ENCODE data around the gene OBSL1. TPM values are rescaled to one million over a fixed set of nuclear protein-coding genes. Genes with fewer than 3 reads are reported as not detected.

The OBSL1 gene
- total and polyA plus RNA-seq, 2 experiments from 2014 or later: 13.8 to 68.7 TPM

GRCh38 chr2:219540784-219541504, 30.4 kb downstream of the OBSL1 start:
- Histone ChIP-seq H2AFZ (no peak overlapping the region), H3K4me2 (ENCODE audit: unreplicated experiment) (no peak overlapping the region), H4K20me1 (ENCODE audit: insufficient read depth) (no peaks in the 10 kb centered on the region), H3K4me1 (ENCODE audit: insufficient read depth) (no peaks in the 10 kb centered on the region), H3K36me3 (ENCODE audit: low read depth) (peaks cover 11% of the 10 kb centered on the region; the same call in 1 of the 2 replicates), H3K79me2 (ENCODE audit: insufficient read depth) (peaks cover 35% of the 10 kb centered on the region), H3K27me3 (replicated peaks; ENCODE audit: insufficient read depth) (no peaks in the 10 kb centered on the region), H3K9me3 (ENCODE audit: low read depth) (no peaks in the 10 kb centered on the region), H3F3A (ENCODE audit: insufficient read depth) (peaks cover 9% of the 10 kb centered on the region), H3K9ac (no peak overlapping the region), H3K9me2 (ENCODE audit: insufficient read depth) (no peaks in the 10 kb centered on the region), H3K4me3 (no peak overlapping the region), H3K27ac (no peak overlapping the region)
- no peak for DNase-seq
- in situ Hi-C loops (cut with MboI): no loop called here
- TF ChIP-seq EZH2phosphoT487 (IDR thresholded peaks at IDR 0.05; ENCODE audit: insufficient read depth, low read depth) (no peak), EZH2 (IDR thresholded peaks at IDR 0.05; ENCODE audit: insufficient read depth, poor library complexity, severe bottlenecking) (no peak)
- WGBS, 2 experiments (ENCODE audit: low coverage in 1 of 2, low lambda C conversion rate in 2 of 2, missing lambda C conversion rate in 2 of 2): 93% methylated on average over 12 of the region's 12 CpGs

- Histone ChIP-seq H3K4me3 (no peak overlapping the region), H3K4me2 (ENCODE audit: unreplicated experiment) (no peak overlapping the region), H2AFZ (no peak overlapping the region), H3K4me1 (ENCODE audit: insufficient read depth) (no peaks in the 10 kb centered on the region), H3K27me3 (replicated peaks; ENCODE audit: insufficient read depth) (no peaks in the 10 kb centered on the region), H3K9ac (no peak overlapping the region), H3K79me2 (ENCODE audit: insufficient read depth) (peaks cover 35% of the 10 kb centered on the region), H3F3A (ENCODE audit: insufficient read depth) (peaks cover 9% of the 10 kb centered on the region), H3K27ac (no peak overlapping the region), H3K9me2 (ENCODE audit: insufficient read depth) (no peaks in the 10 kb centered on the region), H3K9me3 (ENCODE audit: low read depth) (no peaks in the 10 kb centered on the region), H4K20me1 (ENCODE audit: insufficient read depth) (no peaks in the 10 kb centered on the region), H3K36me3 (ENCODE audit: low read depth) (peaks cover 11% of the 10 kb centered on the region; the same call in 1 of the 2 replicates)
- WGBS, 2 experiments (ENCODE audit: low coverage in 1 of 2, low lambda C conversion rate in 2 of 2, missing lambda C conversion rate in 2 of 2): 94% methylated on average over 35 to 46 of the region's 46 CpGs
- in situ Hi-C loops (cut with MboI): no loop called here
- no peak for DNase-seq
- TF ChIP-seq EZH2 (IDR thresholded peaks at IDR 0.05; ENCODE audit: insufficient read depth, poor library complexity, severe bottlenecking) (no peak), EZH2phosphoT487 (IDR thresholded peaks at IDR 0.05; ENCODE audit: insufficient read depth, low read depth) (no peak)
Observed at GRCh38 chr2:219539926-219540678, 31.2 kb downstream of the OBSL1 start.

GRCh38 chr2:219538956-219539788, 32.2 kb downstream of the OBSL1 start:
- no peak overlapping the region for H3K4me2 ChIP-seq (ENCODE audit: unreplicated experiment)
- no peaks in the 10 kb centered on the region for H3K4me1 ChIP-seq (ENCODE audit: insufficient read depth)
- WGBS, 2 experiments (ENCODE audit: low coverage in 1 of 2, low lambda C conversion rate in 2 of 2, missing lambda C conversion rate in 2 of 2): 86 to 89% methylated on average over 31 to 32 of the region's 32 CpGs
- H3K27me3 ChIP-seq (replicated peaks; ENCODE audit: insufficient read depth): no peaks in the 10 kb centered on the region
- in situ Hi-C loops (cut with MboI): no loop called here
- no peaks in the 10 kb centered on the region for H4K20me1 ChIP-seq (ENCODE audit: insufficient read depth)
- DNase-seq: no peak
- peaks cover 9% of the 10 kb centered on the region for H3F3A ChIP-seq (ENCODE audit: insufficient read depth)
- H3K36me3 ChIP-seq (ENCODE audit: low read depth): peaks cover 11% of the 10 kb centered on the region; the same call in 1 of the 2 replicates
- no peaks in the 10 kb centered on the region for H3K9me3 ChIP-seq (ENCODE audit: low read depth)
- H3K79me2 ChIP-seq (ENCODE audit: insufficient read depth): peaks cover 35% of the 10 kb centered on the region
- H3K27ac ChIP-seq: no peak overlapping the region
- TF ChIP-seq EZH2phosphoT487 (IDR thresholded peaks at IDR 0.05; ENCODE audit: insufficient read depth, low read depth): no peak
- TF ChIP-seq EZH2 (IDR thresholded peaks at IDR 0.05; ENCODE audit: insufficient read depth, poor library complexity, severe bottlenecking): no peak
- H3K9ac ChIP-seq: no peak overlapping the region
- no peaks in the 10 kb centered on the region for H3K9me2 ChIP-seq (ENCODE audit: insufficient read depth)
- H2AFZ ChIP-seq: no peak overlapping the region
- no peak overlapping the region for H3K4me3 ChIP-seq

DNA sequence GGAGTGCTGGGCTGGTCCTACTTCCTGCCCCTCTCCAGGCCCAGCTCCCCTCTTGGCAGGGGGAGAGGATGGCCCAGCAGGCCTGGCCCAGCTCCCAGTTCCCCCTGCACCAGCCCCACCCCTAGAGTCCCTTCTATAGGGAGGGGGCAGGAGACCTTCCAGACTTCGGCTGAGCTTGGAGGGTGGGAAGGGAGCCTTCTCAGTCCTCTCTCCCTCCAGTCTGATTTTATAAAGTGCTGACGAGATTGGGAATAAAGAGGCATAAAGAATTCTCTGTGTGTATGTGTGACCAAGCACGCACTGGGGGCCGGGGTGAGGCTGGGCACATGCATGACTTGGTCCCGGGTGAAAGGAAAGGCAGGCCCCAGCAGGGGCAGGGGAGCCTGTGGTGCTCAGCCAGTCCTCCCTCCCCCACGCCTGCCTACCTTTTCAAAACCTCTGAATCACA, 32.8 kb downstream of the OBSL1 start:
- Histone ChIP-seq H3K9ac (no peak overlapping the region), H3K36me3 (ENCODE audit: low read depth) (peaks cover 11% of the 10 kb centered on the region; the same call in 1 of the 2 replicates), H3K9me3 (ENCODE audit: low read depth) (no peaks in the 10 kb centered on the region), H3K27ac (no peak overlapping the region), H2AFZ (no peak overlapping the region), H3F3A (ENCODE audit: insufficient read depth) (peaks cover 9% of the 10 kb centered on the region), H3K4me2 (ENCODE audit: unreplicated experiment) (no peak overlapping the region), H3K27me3 (replicated peaks; ENCODE audit: insufficient read depth) (no peaks in the 10 kb centered on the region), H3K9me2 (ENCODE audit: insufficient read depth) (no peaks in the 10 kb centered on the region), H3K79me2 (ENCODE audit: insufficient read depth) (peaks cover 35% of the 10 kb centered on the region), H3K4me1 (ENCODE audit: insufficient read depth) (no peaks in the 10 kb centered on the region), H3K4me3 (no peak overlapping the region), H4K20me1 (ENCODE audit: insufficient read depth) (no peaks in the 10 kb centered on the region)
- in situ Hi-C loops (cut with MboI): no loop called here
- no peak for DNase-seq
- TF ChIP-seq EZH2 (IDR thresholded peaks at IDR 0.05; ENCODE audit: insufficient read depth, poor library complexity, severe bottlenecking) (no peak), EZH2phosphoT487 (IDR thresholded peaks at IDR 0.05; ENCODE audit: insufficient read depth, low read depth) (no peak)
- 80 to 85% methylated on average over 6 of the region's 6 CpGs for WGBS, 2 experiments (ENCODE audit: low coverage in 1 of 2, low lambda C conversion rate in 2 of 2, missing lambda C conversion rate in 2 of 2)

Data from GM23248 (cell line).